WERI-Rb-1 (cell line): ENCODE data around the gene NFATC1.

Source experiments
- DNase-seq: peaks from one replicate; pipeline ENCODE4 v3.0.0-alpha.2; 2020
- H3K27ac ChIP-seq: fragments of 250-450 bp; sonication (Bioruptor Pico); 2 replicates; pipeline ENCODE4 v1.5.1; 2020; ENCODE audit warnings: mild to moderate bottlenecking, moderate library complexity
- H3K27me3 ChIP-seq: fragments of 250-450 bp; sonication (Bioruptor Pico); 2 replicates; pipeline ENCODE4 v1.5.1; 2021; ENCODE audit warnings: mild to moderate bottlenecking, low read depth, moderate library complexity; ENCODE audit not compliant: insufficient read depth, severe bottlenecking
- H3K36me3 ChIP-seq: fragments of 250-450 bp; sonication (Bioruptor Pico); 2 replicates; pipeline ENCODE4 v1.5.1; 2020; ENCODE audit warnings: mild to moderate bottlenecking, moderate library complexity
- H3K4me3 ChIP-seq: 2 replicates; pipeline ENCODE4 v1.5.1; 2011; ENCODE audit warnings: low read depth, mild to moderate bottlenecking, control low read depth, low read length
- H3K9me3 ChIP-seq: fragments of 250-450 bp; sonication (Bioruptor Pico); 2 replicates; pipeline ENCODE4 v1.5.1; 2021; ENCODE audit warnings: mild to moderate bottlenecking, moderate library complexity; ENCODE audit not compliant: severe bottlenecking
- TF ChIP-seq, protein P1 (sequence below): IDR thresholded peaks from 2 replicates; pipeline ENCODE4 v1.5.1; 2011; ENCODE audit warnings: low read depth, mild to moderate bottlenecking, control low read depth, inconsistent platforms, low read length

The NFATC1 gene

GRCh38 chr18:79559436-79559835, 163.7 kb downstream of the NFATC1 start:
- Histone ChIP-seq H3K9me3 (peaks cover 2% of the 10 kb centered on the region), H3K4me3 (no peak overlapping the region), H3K36me3 (no peaks in the 10 kb centered on the region), H3K27ac (no peak overlapping the region), H3K27me3 (no peaks in the 10 kb centered on the region)
- DNase-seq = no peak
- TF ChIP-seq, protein P1, sequence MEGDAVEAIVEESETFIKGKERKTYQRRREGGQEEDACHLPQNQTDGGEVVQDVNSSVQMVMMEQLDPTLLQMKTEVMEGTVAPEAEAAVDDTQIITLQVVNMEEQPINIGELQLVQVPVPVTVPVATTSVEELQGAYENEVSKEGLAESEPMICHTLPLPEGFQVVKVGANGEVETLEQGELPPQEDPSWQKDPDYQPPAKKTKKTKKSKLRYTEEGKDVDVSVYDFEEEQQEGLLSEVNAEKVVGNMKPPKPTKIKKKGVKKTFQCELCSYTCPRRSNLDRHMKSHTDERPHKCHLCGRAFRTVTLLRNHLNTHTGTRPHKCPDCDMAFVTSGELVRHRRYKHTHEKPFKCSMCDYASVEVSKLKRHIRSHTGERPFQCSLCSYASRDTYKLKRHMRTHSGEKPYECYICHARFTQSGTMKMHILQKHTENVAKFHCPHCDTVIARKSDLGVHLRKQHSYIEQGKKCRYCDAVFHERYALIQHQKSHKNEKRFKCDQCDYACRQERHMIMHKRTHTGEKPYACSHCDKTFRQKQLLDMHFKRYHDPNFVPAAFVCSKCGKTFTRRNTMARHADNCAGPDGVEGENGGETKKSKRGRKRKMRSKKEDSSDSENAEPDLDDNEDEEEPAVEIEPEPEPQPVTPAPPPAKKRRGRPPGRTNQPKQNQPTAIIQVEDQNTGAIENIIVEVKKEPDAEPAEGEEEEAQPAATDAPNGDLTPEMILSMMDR = no peak

- no peaks in the 10 kb centered on the region for H3K27me3 ChIP-seq
- peaks cover 2% of the 10 kb centered on the region for H3K9me3 ChIP-seq
- no peak overlapping the region for H3K4me3 ChIP-seq
- no peak overlapping the region for H3K27ac ChIP-seq
- TF ChIP-seq, protein P1 = no peak
- DNase-seq = no peak
- H3K36me3 ChIP-seq = no peaks in the 10 kb centered on the region
Observed at GRCh38 chr18:79560042-79560860, 164.5 kb downstream of the NFATC1 start.

- TF ChIP-seq, protein P1 = no peak
- Histone ChIP-seq H3K27ac (no peak overlapping the region), H3K27me3 (no peaks in the 10 kb centered on the region), H3K36me3 (no peaks in the 10 kb centered on the region), H3K4me3 (no peak overlapping the region), H3K9me3 (peaks cover 2% of the 10 kb centered on the region)
- no peak for DNase-seq
Observed at GRCh38 chr18:79560861-79561210, 165.1 kb downstream of the NFATC1 start.

- no peak for DNase-seq
Observed at GRCh38 chr18:79563949-79564348, 168.2 kb downstream of the NFATC1 start.

DNA sequence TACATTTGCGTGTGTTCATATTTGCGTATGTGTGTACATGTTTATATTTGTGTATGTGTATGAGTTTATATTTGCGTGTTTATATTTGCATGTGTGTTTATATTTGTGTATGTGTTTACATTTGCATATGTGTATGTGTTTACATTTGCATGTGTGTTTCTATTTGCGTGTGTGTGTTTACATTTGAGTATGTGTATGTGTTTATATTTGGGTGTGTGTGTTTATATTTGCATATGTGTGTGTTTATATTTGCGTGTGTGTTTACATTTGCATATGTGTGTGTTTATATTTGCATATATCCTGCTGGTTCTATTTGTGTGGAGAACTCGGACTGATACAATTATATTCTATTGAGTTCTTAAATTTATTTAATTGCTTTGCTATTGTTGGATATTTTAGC, 168.7 kb downstream of the NFATC1 start:
- no peak for DNase-seq
- no peak overlapping the region for H3K27ac ChIP-seq
- TF ChIP-seq, protein P1 = no peak
- H3K36me3 ChIP-seq = no peaks in the 10 kb centered on the region
- H3K4me3 ChIP-seq = no peak overlapping the region
- H3K27me3 ChIP-seq = no peaks in the 10 kb centered on the region
- H3K9me3 ChIP-seq = peaks cover 2% of the 10 kb centered on the region

More at GRCh38 chr18:79563949-79564348, 168.2 kb downstream of the NFATC1 start:
- Histone ChIP-seq H3K4me3 (no peak overlapping the region), H3K27ac (no peak overlapping the region), H3K9me3 (peaks cover 2% of the 10 kb centered on the region), H3K27me3 (no peaks in the 10 kb centered on the region), H3K36me3 (no peaks in the 10 kb centered on the region)
- TF ChIP-seq, protein P1 = no peak
